Skeletal muscle satellite cell (primary cell): Measurements from ENCODE around the gene BCAR3.

Experiments
- H3K27me3 ChIP-seq: 2 replicates; pipeline ENCODE4 v1.7.0; 2013; ENCODE audit warnings: low read length; ENCODE audit not compliant: control insufficient read depth, insufficient read depth
- H3K36me3 ChIP-seq: 2 replicates; pipeline ENCODE4 v1.7.0; 2013; ENCODE audit warnings: mild to moderate bottlenecking, control low read depth, low read length; ENCODE audit not compliant: insufficient read depth
- H3K4me1 ChIP-seq: 2 replicates; pipeline ENCODE4 v1.7.0; 2013; ENCODE audit warnings: low read length; ENCODE audit not compliant: control insufficient read depth, insufficient read depth
- H3K4me2 ChIP-seq: 2 replicates; pipeline ENCODE4 v1.7.0; 2013; ENCODE audit warnings: mild to moderate bottlenecking, low read length
- H3K4me3 ChIP-seq: 2 replicates; pipeline ENCODE4 v1.7.0; 2013; ENCODE audit warnings: low read length
- H3K9ac ChIP-seq: 2 replicates; pipeline ENCODE4 v1.7.0; 2013; ENCODE audit warnings: mild to moderate bottlenecking, low read depth, low read length, moderate library complexity
- H3K9me3 ChIP-seq: replicated peaks from 2 replicates; pipeline ENCODE4 v1.7.0; 2013; ENCODE audit warnings: mild to moderate bottlenecking, control low read depth, low read length

Gene BCAR3

GRCh38 chr1:93629101-93630059, 52.3 kb downstream of the BCAR3 start:
- Histone ChIP-seq H3K4me1 (peaks cover 50% of the 10 kb centered on the region), H3K9ac (no peak overlapping the region), H3K4me3 (no peak overlapping the region), H3K4me2 (peak overlapping the region; percentile 11), H3K27me3 (no peaks in the 10 kb centered on the region), H3K36me3 (peaks cover 42% of the 10 kb centered on the region), H3K9me3 (no peaks in the 10 kb centered on the region)

GRCh38 chr1:93628681-93629080, 53.0 kb downstream of the BCAR3 start:
- H3K36me3 ChIP-seq = peaks cover 46% of the 10 kb centered on the region

GRCh38 chr1:93625582-93626327, 55.9 kb downstream of the BCAR3 start:
- H3K36me3 ChIP-seq = peaks cover 46% of the 10 kb centered on the region
- H3K4me1 ChIP-seq = peaks cover 82% of the 10 kb centered on the region
- no peaks in the 10 kb centered on the region for H3K9me3 ChIP-seq
- H3K9ac ChIP-seq = peak overlapping the region; percentile 20
- H3K4me2 ChIP-seq = peak overlapping the region; percentile 17
- no peaks in the 10 kb centered on the region for H3K27me3 ChIP-seq
- H3K4me3 ChIP-seq = no peak overlapping the region

More at GRCh38 chr1:93628681-93629080, 53.0 kb downstream of the BCAR3 start:
- H3K4me3 ChIP-seq = no peak overlapping the region
- H3K27me3 ChIP-seq = no peaks in the 10 kb centered on the region
- peaks cover 57% of the 10 kb centered on the region for H3K4me1 ChIP-seq
- peak overlapping the region; percentile 7 for H3K9ac ChIP-seq
- H3K4me2 ChIP-seq = peak overlapping the region; percentile 31
- no peaks in the 10 kb centered on the region for H3K9me3 ChIP-seq

- no peak overlapping the region for H3K4me3 ChIP-seq
- peak overlapping the region; percentile 40 for H3K4me2 ChIP-seq
- no peaks in the 10 kb centered on the region for H3K27me3 ChIP-seq
- H3K4me1 ChIP-seq = peaks cover 81% of the 10 kb centered on the region
- H3K36me3 ChIP-seq = peaks cover 49% of the 10 kb centered on the region
- H3K9me3 ChIP-seq = no peaks in the 10 kb centered on the region
- H3K9ac ChIP-seq = peak overlapping the region; percentile 47
These were observed 57.8 kb downstream of the BCAR3 start for GRCh38 chr1:93623875-93624274.

GRCh38 chr1:93623436-93623835, 58.2 kb downstream of the BCAR3 start:
- Histone ChIP-seq H3K4me1 (peaks cover 79% of the 10 kb centered on the region), H3K36me3 (peaks cover 44% of the 10 kb centered on the region), H3K9me3 (no peaks in the 10 kb centered on the region), H3K4me3 (peak overlapping the region; percentile 11), H3K9ac (peak overlapping the region; percentile 19), H3K27me3 (no peaks in the 10 kb centered on the region), H3K4me2 (peak overlapping the region; percentile 40)

- Histone ChIP-seq H3K4me2 (no peak overlapping the region), H3K36me3 (peaks cover 39% of the 10 kb centered on the region), H3K9me3 (no peaks in the 10 kb centered on the region), H3K27me3 (no peaks in the 10 kb centered on the region), H3K4me1 (peaks cover 90% of the 10 kb centered on the region), H3K4me3 (no peak overlapping the region), H3K9ac (no peak overlapping the region)
These were observed 60.4 kb downstream of the BCAR3 start for GRCh38 chr1:93621246-93621645.

- Histone ChIP-seq H3K27me3 (no peaks in the 10 kb centered on the region), H3K4me3 (no peak overlapping the region), H3K4me2 (no peak overlapping the region), H3K9me3 (no peaks in the 10 kb centered on the region), H3K36me3 (peaks cover 39% of the 10 kb centered on the region), H3K4me1 (peaks cover 90% of the 10 kb centered on the region), H3K9ac (no peak overlapping the region)
These were observed 60.8 kb downstream of the BCAR3 start for GRCh38 chr1:93620841-93621210.

GRCh38 chr1:93620172-93620840, 61.3 kb downstream of the BCAR3 start:
- Histone ChIP-seq H3K9ac (no peak overlapping the region), H3K27me3 (no peaks in the 10 kb centered on the region), H3K4me1 (peaks cover 90% of the 10 kb centered on the region), H3K4me2 (no peak overlapping the region), H3K4me3 (no peak overlapping the region), H3K9me3 (no peaks in the 10 kb centered on the region), H3K36me3 (peaks cover 42% of the 10 kb centered on the region)

GRCh38 chr1:93619507-93620171, 62.0 kb downstream of the BCAR3 start:
- H3K4me2 ChIP-seq = no peak overlapping the region
- peaks cover 46% of the 10 kb centered on the region for H3K36me3 ChIP-seq
- no peaks in the 10 kb centered on the region for H3K27me3 ChIP-seq
- no peak overlapping the region for H3K4me3 ChIP-seq
- H3K4me1 ChIP-seq = peaks cover 91% of the 10 kb centered on the region
- no peak overlapping the region for H3K9ac ChIP-seq
- no peaks in the 10 kb centered on the region for H3K9me3 ChIP-seq

- H3K4me1 ChIP-seq = peaks cover 88% of the 10 kb centered on the region
- peak overlapping the region; percentile 74 for H3K4me2 ChIP-seq
- peaks cover 46% of the 10 kb centered on the region for H3K36me3 ChIP-seq
- H3K9ac ChIP-seq = peak overlapping the region; percentile 63
- H3K27me3 ChIP-seq = no peaks in the 10 kb centered on the region
- H3K4me3 ChIP-seq = no peak overlapping the region
- H3K9me3 ChIP-seq = no peaks in the 10 kb centered on the region
These were observed 63.8 kb downstream of the BCAR3 start for GRCh38 chr1:93617670-93618499.
